ENCODE measurements around the gene HTT. TPM values are rescaled to one million over a fixed set of nuclear protein-coding genes. Genes with fewer than 3 reads are reported as not detected.
A peak's percentile ranks its signal among the peaks of the same experiment; 100 is the strongest.

The HTT gene
- polyA plus RNA-seq, 3 donors, result 1.8 to 27.1 (median 3.0) TPM

- WGBS (ENCODE audit: insufficient coverage), result 90% methylated on average over 13 of the region's 20 CpGs
- Mint-ChIP-seq H3K36me3 (peaks cover 0 to 6% of the 10 kb centered on the region in 2 donors), H3K27ac (peak overlapping the region in 1 of 7 donors; percentile 44), H3K4me3 (no peak overlapping the region), H3K4me1 (peaks cover 3% of the 10 kb centered on the region), H3K9me3 (no peaks in the 10 kb centered on the region), H3K27me3 (ENCODE audit: low read depth in 3 of 3) (peaks cover 0 to 1% (median 0%) of the 10 kb centered on the region in 3 donors)
- TF ChIP-seq, protein P1, sequence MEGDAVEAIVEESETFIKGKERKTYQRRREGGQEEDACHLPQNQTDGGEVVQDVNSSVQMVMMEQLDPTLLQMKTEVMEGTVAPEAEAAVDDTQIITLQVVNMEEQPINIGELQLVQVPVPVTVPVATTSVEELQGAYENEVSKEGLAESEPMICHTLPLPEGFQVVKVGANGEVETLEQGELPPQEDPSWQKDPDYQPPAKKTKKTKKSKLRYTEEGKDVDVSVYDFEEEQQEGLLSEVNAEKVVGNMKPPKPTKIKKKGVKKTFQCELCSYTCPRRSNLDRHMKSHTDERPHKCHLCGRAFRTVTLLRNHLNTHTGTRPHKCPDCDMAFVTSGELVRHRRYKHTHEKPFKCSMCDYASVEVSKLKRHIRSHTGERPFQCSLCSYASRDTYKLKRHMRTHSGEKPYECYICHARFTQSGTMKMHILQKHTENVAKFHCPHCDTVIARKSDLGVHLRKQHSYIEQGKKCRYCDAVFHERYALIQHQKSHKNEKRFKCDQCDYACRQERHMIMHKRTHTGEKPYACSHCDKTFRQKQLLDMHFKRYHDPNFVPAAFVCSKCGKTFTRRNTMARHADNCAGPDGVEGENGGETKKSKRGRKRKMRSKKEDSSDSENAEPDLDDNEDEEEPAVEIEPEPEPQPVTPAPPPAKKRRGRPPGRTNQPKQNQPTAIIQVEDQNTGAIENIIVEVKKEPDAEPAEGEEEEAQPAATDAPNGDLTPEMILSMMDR (IDR thresholded peaks at IDR 0.05), result no peak
- no peaks in the 10 kb centered on the region for H3K27me3 ChIP-seq (ENCODE audit: control insufficient read depth in 2 of 2, insufficient read depth in 2 of 2, low read length in 2 of 2)
- H2AFZ ChIP-seq (ENCODE audit: insufficient read depth, low read depth, low read length, poor library complexity, severe bottlenecking), result no peak overlapping the region
- H3K4me1 ChIP-seq (ENCODE audit: control insufficient read depth in 1 of 2, insufficient read depth in 2 of 2, low read length in 2 of 2), result no peaks in the 10 kb centered on the region
- no peaks in the 10 kb centered on the region for H3K9me3 ChIP-seq (replicated peaks in 1 of 2; ENCODE audit: control insufficient read depth in 1 of 2, insufficient read depth in 1 of 2, low read length in 2 of 2)
- intact Hi-C loops (cut with micrococcal nuclease), result no loop called here
- no peaks in the 10 kb centered on the region for H4K20me1 ChIP-seq (ENCODE audit: insufficient read depth, low read length)
- H3K9ac ChIP-seq (ENCODE audit: insufficient read depth, low read length, poor library complexity, severe bottlenecking), result no peak overlapping the region
- no peaks in the 10 kb centered on the region for H3K36me3 ChIP-seq (replicated peaks in 1 of 2; ENCODE audit: control insufficient read depth in 1 of 2, insufficient read depth in 2 of 2, low read length in 2 of 2)
- no peak overlapping the region for H3K4me3 ChIP-seq (replicated peaks in 1 of 3; ENCODE audit: low read depth in 2 of 3, low read length in 3 of 3)
- H3K27ac ChIP-seq (ENCODE audit: low read depth in 1 of 2, low read length in 2 of 2), result no peak overlapping the region
- H3K79me2 ChIP-seq (ENCODE audit: insufficient read depth, low read length), result no peaks in the 10 kb centered on the region
- no peak overlapping the region for H3K4me2 ChIP-seq (replicated peaks; ENCODE audit: extremely low read depth, low read length, poor library complexity, severe bottlenecking)
- no peak for DNase-seq
These were observed 175.4 kb downstream of the HTT start for GRCh38 chr4:3249711-3250437.

- Histone ChIP-seq H4K20me1 (ENCODE audit: insufficient read depth, low read length) (no peaks in the 10 kb centered on the region), H3K9ac (ENCODE audit: insufficient read depth, low read length, poor library complexity, severe bottlenecking) (no peak overlapping the region), H3K9me3 (replicated peaks in 1 of 2; ENCODE audit: control insufficient read depth in 1 of 2, insufficient read depth in 1 of 2, low read length in 2 of 2) (no peaks in the 10 kb centered on the region), H3K27me3 (ENCODE audit: control insufficient read depth in 2 of 2, insufficient read depth in 2 of 2, low read length in 2 of 2) (no peaks in the 10 kb centered on the region), H3K4me1 (ENCODE audit: control insufficient read depth in 1 of 2, insufficient read depth in 2 of 2, low read length in 2 of 2) (no peaks in the 10 kb centered on the region), H3K4me3 (replicated peaks in 1 of 3; ENCODE audit: low read depth in 2 of 3, low read length in 3 of 3) (no peak overlapping the region), H2AFZ (ENCODE audit: insufficient read depth, low read depth, low read length, poor library complexity, severe bottlenecking) (no peak overlapping the region), H3K36me3 (replicated peaks in 1 of 2; ENCODE audit: control insufficient read depth in 1 of 2, insufficient read depth in 2 of 2, low read length in 2 of 2) (no peaks in the 10 kb centered on the region), H3K27ac (ENCODE audit: low read depth in 1 of 2, low read length in 2 of 2) (no peak overlapping the region), H3K79me2 (ENCODE audit: insufficient read depth, low read length) (no peaks in the 10 kb centered on the region), H3K4me2 (replicated peaks; ENCODE audit: extremely low read depth, low read length, poor library complexity, severe bottlenecking) (no peak overlapping the region)
- TF ChIP-seq, protein P1 (IDR thresholded peaks at IDR 0.05), result no peak
- H3K9me3 Mint-ChIP-seq, result no peaks in the 10 kb centered on the region
- H3K36me3 Mint-ChIP-seq, result peaks cover 0 to 7% of the 10 kb centered on the region in 2 donors
- no peak for DNase-seq
- intact Hi-C loops (cut with micrococcal nuclease), result no loop called here
- H3K4me1 Mint-ChIP-seq, result peaks cover 3% of the 10 kb centered on the region
- H3K27ac Mint-ChIP-seq, result peak overlapping the region in 1 of 7 donors; percentile 44
- no peak overlapping the region for H3K4me3 Mint-ChIP-seq
- 94% methylated on average over 11 of the region's 14 CpGs for WGBS (ENCODE audit: insufficient coverage)
- H3K27me3 Mint-ChIP-seq (ENCODE audit: low read depth in 3 of 3), result peaks cover 0 to 1% (median 0%) of the 10 kb centered on the region in 3 donors
These were observed 176.0 kb downstream of the HTT start for GRCh38 chr4:3250438-3250955.
